Neural cell (in vitro differentiated cells): ENCODE measurements around the gene NRN1L.

Experiments used
- EZH2 ChIP-seq: fragments of 200-600, 300-800 bp; shearing (Covaris generic), sonication (generic); IDR thresholded peaks from 2 replicates; pipeline ENCODE4 v1.6.1; 2014; ENCODE audit warnings: antibody characterized with exemption, low read length, borderline replicate concordance, mild to moderate bottlenecking; ENCODE audit not compliant: insufficient read depth, poor library complexity, severe bottlenecking
- MXI1 ChIP-seq: fragments of 450-650 bp; conservative IDR thresholded peaks from 2 replicates; pipeline ENCODE4 v1.6.1; 2014; ENCODE audit warnings: antibody characterized with exemption, mild to moderate bottlenecking; ENCODE audit not compliant: poor library complexity, severe bottlenecking
- RAD21 ChIP-seq: fragments of 450-650 bp; conservative IDR thresholded peaks from 2 replicates; pipeline ENCODE4 v1.6.1; 2014; ENCODE audit warnings: antibody characterized with exemption, mild to moderate bottlenecking, moderate library complexity
- SMC3 ChIP-seq: fragments of 450-650 bp; conservative IDR thresholded peaks from 2 replicates; pipeline ENCODE4 v1.6.1; 2014; ENCODE audit warnings: antibody characterized with exemption, mild to moderate bottlenecking, moderate library complexity; ENCODE audit not compliant: poor library complexity
- TAF1 ChIP-seq: IDR thresholded peaks from 2 replicates; pipeline ENCODE4 v1.6.1; 2012; ENCODE audit warnings: low read depth
- TF ChIP-seq, protein P1 (sequence below): fragments of 450-650 bp; IDR thresholded peaks from 2 replicates; pipeline ENCODE4 v1.5.1; 2014; ENCODE audit warnings: antibody characterized with exemption, mild to moderate bottlenecking, moderate library complexity; ENCODE audit not compliant: poor library complexity, severe bottlenecking
- TF ChIP-seq, protein P2 (sequence below): IDR thresholded peaks from 2 replicates; pipeline ENCODE4 v1.6.1; 2012; ENCODE audit warnings: borderline replicate concordance

DNA sequence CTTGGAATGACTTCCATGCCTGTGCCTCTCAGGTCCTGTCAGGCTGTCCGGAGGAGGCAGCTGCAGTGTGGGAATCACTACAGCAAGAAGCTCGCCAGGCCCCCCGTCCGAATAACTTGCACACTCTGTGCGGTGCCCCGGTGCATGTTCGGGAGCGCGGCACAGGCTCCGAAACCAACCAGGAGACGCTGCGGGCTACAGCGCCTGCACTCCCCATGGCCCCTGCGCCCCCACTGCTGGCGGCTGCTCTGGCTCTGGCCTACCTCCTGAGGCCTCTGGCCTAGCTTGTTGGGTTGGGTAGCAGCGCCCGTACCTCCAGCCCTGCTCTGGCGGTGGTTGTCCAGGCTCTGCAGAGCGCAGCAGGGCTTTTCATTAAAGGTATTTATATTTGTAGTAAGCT lies 1.3 kb downstream of the NRN1L start:
- TF ChIP-seq, protein P1, sequence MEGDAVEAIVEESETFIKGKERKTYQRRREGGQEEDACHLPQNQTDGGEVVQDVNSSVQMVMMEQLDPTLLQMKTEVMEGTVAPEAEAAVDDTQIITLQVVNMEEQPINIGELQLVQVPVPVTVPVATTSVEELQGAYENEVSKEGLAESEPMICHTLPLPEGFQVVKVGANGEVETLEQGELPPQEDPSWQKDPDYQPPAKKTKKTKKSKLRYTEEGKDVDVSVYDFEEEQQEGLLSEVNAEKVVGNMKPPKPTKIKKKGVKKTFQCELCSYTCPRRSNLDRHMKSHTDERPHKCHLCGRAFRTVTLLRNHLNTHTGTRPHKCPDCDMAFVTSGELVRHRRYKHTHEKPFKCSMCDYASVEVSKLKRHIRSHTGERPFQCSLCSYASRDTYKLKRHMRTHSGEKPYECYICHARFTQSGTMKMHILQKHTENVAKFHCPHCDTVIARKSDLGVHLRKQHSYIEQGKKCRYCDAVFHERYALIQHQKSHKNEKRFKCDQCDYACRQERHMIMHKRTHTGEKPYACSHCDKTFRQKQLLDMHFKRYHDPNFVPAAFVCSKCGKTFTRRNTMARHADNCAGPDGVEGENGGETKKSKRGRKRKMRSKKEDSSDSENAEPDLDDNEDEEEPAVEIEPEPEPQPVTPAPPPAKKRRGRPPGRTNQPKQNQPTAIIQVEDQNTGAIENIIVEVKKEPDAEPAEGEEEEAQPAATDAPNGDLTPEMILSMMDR, result no peak
- no peak for TF ChIP-seq TAF1
- TF ChIP-seq EZH2, result no peak
- no peak for TF ChIP-seq SMC3
- TF ChIP-seq, protein P2, sequence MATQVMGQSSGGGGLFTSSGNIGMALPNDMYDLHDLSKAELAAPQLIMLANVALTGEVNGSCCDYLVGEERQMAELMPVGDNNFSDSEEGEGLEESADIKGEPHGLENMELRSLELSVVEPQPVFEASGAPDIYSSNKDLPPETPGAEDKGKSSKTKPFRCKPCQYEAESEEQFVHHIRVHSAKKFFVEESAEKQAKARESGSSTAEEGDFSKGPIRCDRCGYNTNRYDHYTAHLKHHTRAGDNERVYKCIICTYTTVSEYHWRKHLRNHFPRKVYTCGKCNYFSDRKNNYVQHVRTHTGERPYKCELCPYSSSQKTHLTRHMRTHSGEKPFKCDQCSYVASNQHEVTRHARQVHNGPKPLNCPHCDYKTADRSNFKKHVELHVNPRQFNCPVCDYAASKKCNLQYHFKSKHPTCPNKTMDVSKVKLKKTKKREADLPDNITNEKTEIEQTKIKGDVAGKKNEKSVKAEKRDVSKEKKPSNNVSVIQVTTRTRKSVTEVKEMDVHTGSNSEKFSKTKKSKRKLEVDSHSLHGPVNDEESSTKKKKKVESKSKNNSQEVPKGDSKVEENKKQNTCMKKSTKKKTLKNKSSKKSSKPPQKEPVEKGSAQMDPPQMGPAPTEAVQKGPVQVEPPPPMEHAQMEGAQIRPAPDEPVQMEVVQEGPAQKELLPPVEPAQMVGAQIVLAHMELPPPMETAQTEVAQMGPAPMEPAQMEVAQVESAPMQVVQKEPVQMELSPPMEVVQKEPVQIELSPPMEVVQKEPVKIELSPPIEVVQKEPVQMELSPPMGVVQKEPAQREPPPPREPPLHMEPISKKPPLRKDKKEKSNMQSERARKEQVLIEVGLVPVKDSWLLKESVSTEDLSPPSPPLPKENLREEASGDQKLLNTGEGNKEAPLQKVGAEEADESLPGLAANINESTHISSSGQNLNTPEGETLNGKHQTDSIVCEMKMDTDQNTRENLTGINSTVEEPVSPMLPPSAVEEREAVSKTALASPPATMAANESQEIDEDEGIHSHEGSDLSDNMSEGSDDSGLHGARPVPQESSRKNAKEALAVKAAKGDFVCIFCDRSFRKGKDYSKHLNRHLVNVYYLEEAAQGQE, result no peak
- TF ChIP-seq RAD21, result no peak
- no peak for TF ChIP-seq MXI1
